Upper lobe of right lung (tissue), 1 donor: ENCODE data around the gene ARV1. TPM values are rescaled to one million over a fixed set of nuclear protein-coding genes. Genes with fewer than 3 reads are reported as not detected.
"Not testable (repeated sequence)": the region's sequence is repeated elsewhere in the genome, so short reads cannot be mapped to it uniquely, and the experiment has no call there.

Experiments
- ATAC-seq: fragments of 200-7000 bp; cut with Tn5 transposase; one replicate; pipeline ENCODE4 v1.9.1; 2020; ENCODE audit warnings: mild to moderate bottlenecking, moderate library complexity
- DNase-seq: peaks from one replicate; pipeline ENCODE4 v3.0.0-alpha.2; 2020
- H3K27ac ChIP-seq: fragments of 200-600 bp; one replicate; pipeline ENCODE4 v1.8.0; 2022
- H3K27me3 ChIP-seq: fragments of 200-600 bp; one replicate; pipeline ENCODE4 v1.8.0; 2022; ENCODE audit warnings: mild to moderate bottlenecking
- H3K36me3 ChIP-seq: fragments of 200-600 bp; one replicate; pipeline ENCODE4 v1.8.0; 2022
- H3K4me1 ChIP-seq: fragments of 200-600 bp; one replicate; pipeline ENCODE4 v1.8.0; 2022
- H3K4me3 ChIP-seq: fragments of 200-600 bp; one replicate; pipeline ENCODE4 v1.8.0; 2022; ENCODE audit warnings: mild to moderate bottlenecking
- H3K9me3 ChIP-seq: fragments of 200-600 bp; one replicate; pipeline ENCODE4 v1.8.0; 2022
- intact Hi-C: fragments of 100-400 bp; cut with DNase I; formaldehyde crosslinking; loops from one replicate; pipeline ENCODE4 v1.11.0; 2022
- total RNA-seq: library from RNA; stranded (reverse); fragmentation: NEBNext Ultra II Directional; extraction: Animal tissue kit (Norgen Biotek cat#: 25700); gene quantifications from one replicate; pipeline ENCODE4 v1.2.1, GENCODE V29; 2021
- TF ChIP-seq, protein P1 (sequence below): fragments of 200-600 bp; IDR thresholded peaks from one replicate; pipeline ENCODE4 v1.8.0; 2022; ENCODE audit warnings: antibody characterized with exemption
- donor health status: DM: no; HTN: yes; CAD: no; lungs with severe emphysema.

Gene ARV1
- total RNA-seq, 1 donor from 2014 or later, result 19.9 TPM

DNA sequence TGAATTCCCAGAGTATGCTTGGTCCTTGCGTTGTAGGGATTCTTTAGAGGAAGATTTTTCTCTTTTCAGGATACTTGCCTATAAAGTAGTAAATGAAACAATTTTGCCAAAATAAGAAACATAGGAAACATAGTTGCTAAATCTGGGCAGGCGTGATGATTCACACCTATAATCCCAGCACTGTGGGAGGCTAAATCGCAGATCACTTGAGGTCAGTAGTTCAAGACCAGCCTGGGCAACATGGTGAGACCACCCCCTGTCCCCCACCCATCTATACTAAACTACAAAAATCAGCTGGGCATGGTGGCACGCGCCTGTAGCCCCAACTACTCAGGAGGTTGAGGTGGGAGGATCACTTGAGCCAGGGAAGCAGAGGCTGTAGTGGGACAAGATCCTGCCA is 4.9 kb downstream of the ARV1 start:
- Histone ChIP-seq H3K4me1 (peaks cover 11% of the 10 kb centered on the region), H3K36me3 (peaks cover 17% of the 10 kb centered on the region), H3K27ac (no peak overlapping the region), H3K27me3 (no peaks in the 10 kb centered on the region), H3K9me3 (no peaks in the 10 kb centered on the region), H3K4me3 (no peak overlapping the region)
- TF ChIP-seq, protein P1, sequence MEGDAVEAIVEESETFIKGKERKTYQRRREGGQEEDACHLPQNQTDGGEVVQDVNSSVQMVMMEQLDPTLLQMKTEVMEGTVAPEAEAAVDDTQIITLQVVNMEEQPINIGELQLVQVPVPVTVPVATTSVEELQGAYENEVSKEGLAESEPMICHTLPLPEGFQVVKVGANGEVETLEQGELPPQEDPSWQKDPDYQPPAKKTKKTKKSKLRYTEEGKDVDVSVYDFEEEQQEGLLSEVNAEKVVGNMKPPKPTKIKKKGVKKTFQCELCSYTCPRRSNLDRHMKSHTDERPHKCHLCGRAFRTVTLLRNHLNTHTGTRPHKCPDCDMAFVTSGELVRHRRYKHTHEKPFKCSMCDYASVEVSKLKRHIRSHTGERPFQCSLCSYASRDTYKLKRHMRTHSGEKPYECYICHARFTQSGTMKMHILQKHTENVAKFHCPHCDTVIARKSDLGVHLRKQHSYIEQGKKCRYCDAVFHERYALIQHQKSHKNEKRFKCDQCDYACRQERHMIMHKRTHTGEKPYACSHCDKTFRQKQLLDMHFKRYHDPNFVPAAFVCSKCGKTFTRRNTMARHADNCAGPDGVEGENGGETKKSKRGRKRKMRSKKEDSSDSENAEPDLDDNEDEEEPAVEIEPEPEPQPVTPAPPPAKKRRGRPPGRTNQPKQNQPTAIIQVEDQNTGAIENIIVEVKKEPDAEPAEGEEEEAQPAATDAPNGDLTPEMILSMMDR, result no peak
- DNase-seq (no peak), ATAC-seq (no peak)
- intact Hi-C loops, result no loop called here

DNA sequence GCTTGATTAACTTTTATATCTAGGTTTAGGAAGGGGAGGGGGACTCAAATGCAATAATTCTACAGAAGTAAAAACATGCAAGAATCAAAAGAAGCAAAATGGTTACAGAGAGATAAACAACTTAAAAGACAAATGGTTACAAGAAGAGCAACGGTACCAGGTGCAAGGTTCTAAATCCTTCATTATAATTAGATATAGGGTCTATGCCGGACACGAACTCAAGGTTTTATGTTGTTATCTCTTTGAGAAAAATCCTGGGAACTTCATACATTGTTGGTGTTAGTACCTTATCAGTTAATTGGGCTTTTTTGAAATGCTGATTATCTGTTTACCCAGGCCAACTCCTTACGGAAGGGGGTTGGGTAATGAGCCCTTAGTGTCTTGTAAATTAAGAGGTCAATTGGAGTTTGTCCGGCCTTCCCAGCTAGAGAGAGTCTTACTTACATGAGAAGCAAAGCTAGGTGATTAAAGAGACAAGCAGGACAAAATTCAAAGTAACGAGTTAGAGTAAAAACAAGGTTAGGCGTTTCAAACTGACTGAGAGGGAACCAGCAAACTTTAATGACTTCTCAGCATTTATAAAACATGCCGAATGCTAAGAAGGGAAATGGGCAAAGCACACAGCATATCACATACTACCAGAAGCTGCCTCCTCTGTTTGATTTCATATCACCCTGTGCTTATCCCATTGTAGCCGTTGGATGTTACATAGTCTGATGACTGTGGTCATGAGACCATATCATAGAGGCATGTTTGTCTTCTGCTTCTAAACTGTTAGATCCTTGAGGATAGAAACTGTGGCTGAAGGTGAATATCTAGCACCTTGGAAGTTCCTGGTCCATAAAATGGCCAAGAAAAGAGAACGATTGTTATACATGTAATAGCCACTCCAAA is 6.0 kb downstream of the ARV1 start:
- H3K4me1 ChIP-seq, H3K27ac ChIP-seq, H3K4me3 ChIP-seq, H3K9me3 ChIP-seq, DNase-seq, ATAC-seq, intact Hi-C loops, H3K27me3 ChIP-seq: not testable (repeated sequence)
- H3K36me3 ChIP-seq, result peaks cover 25% of the 10 kb centered on the region

DNA sequence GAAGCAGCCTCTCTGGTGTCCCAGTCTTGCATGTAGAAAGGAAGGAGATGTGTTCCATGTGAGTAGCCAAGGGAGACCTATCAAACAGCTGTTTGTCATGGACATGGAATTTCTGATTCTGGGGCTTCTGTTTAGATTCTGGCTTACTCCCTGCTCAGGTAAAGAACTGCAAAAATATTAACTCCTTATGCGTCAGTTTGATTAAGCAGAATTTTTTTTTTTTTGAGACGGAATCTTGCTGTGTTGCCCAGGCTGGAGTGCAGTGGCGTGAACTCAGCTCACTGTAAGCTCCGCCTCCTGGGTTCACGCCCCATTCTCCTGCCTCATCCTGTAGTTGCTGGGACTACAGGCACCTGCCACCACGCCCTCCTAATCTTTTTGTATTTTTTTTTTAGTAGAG is 6.8 kb downstream of the ARV1 start:
- H3K36me3 ChIP-seq, result peaks cover 34% of the 10 kb centered on the region
- H3K4me1 ChIP-seq, result no peaks in the 10 kb centered on the region
- H3K4me3 ChIP-seq, result no peak overlapping the region
- no peaks in the 10 kb centered on the region for H3K9me3 ChIP-seq
- intact Hi-C loops, result no loop called here
- TF ChIP-seq, protein P1, result no peak
- no peaks in the 10 kb centered on the region for H3K27me3 ChIP-seq
- H3K27ac ChIP-seq, result no peak overlapping the region
- DNase-seq (no peak), ATAC-seq (no peak)

DNA sequence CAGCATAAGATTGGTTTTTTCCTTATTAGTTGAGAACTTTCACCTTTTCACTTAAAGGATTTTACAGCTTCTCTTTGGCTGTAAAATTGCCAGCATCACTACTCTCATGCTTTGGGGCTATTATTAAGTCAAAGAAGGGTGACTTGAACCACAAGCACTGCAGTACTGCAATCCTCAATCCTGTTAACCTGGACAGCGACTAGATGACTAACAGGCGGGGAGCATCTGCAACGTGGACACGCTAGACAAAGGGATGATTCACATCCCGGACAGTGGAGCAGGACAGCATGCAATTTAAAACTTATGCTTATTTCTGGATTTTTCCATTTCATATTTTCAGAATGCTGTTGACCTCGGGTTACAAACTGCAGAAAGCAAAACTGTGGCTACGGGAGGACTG is 8.1 kb downstream of the ARV1 start:
- peaks cover 37% of the 10 kb centered on the region for H3K36me3 ChIP-seq
- ATAC-seq (no peak), DNase-seq (no peak)
- H3K4me1 ChIP-seq, result no peaks in the 10 kb centered on the region
- no peaks in the 10 kb centered on the region for H3K27me3 ChIP-seq
- TF ChIP-seq, protein P1, result no peak
- H3K27ac ChIP-seq, result no peak overlapping the region
- no peak overlapping the region for H3K4me3 ChIP-seq
- H3K9me3 ChIP-seq, result no peaks in the 10 kb centered on the region
- intact Hi-C loops, result no loop called here

DNA sequence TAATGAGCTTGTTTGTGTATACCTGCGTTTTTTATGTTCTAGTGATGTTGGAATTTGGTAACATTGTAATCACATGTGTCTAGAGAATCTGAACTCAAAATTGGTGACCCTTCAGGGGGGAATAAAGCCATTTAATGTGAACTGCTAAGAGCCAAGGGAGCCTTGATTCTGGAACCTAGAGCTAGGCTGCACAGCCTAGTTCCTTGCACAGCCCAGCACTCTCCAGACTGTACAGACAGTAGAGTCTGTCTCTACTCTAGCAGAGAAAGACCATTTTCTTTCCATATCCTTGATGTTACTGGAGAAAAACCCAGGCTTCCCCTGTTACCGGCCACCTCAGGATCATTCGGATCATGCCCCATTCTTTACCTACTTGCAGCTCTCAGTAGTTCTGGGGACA is 8.6 kb downstream of the ARV1 start:
- no peaks in the 10 kb centered on the region for H3K27me3 ChIP-seq
- H3K27ac ChIP-seq, result no peak overlapping the region
- no peaks in the 10 kb centered on the region for H3K9me3 ChIP-seq
- TF ChIP-seq, protein P1, result no peak
- no peak overlapping the region for H3K4me3 ChIP-seq
- ATAC-seq, result no peak
- DNase-seq, result no peak
- intact Hi-C loops, result no loop called here
- H3K36me3 ChIP-seq, result peaks cover 42% of the 10 kb centered on the region
- no peaks in the 10 kb centered on the region for H3K4me1 ChIP-seq

DNA sequence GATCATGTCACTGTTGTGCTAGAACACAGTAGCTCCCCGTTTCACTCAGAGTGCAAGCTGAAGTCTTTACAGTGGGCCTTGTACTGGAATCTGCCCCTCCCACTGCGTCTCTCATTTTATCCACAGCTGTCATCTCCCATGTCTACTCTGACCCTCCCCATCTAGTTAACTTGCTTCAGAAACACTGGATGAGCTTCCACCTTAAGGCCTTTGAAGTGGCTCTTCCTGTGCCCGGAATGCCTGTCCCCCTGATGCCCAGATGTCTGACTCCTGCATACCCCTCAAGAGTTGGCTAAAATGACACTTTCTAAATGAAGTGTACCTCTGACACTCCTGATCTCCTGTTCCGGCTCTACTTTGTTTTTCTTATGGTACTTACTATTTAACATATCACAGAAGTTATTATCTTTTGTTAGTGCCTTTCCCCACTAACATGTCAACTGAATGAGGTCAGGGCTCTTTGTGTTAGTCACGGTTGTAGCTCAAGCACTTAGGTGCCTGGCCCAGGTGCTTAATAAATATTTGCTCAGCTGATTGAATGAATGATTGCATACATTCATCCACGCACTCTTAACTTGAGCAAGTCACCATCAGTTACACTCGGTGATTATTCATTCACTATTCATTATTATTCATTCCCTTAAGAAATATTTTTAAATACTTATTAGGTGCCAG is 13.3 kb downstream of the ARV1 start:
- Histone ChIP-seq H3K4me1 (no peaks in the 10 kb centered on the region), H3K4me3 (no peak overlapping the region), H3K36me3 (peaks cover 55% of the 10 kb centered on the region), H3K27me3 (no peaks in the 10 kb centered on the region), H3K9me3 (no peaks in the 10 kb centered on the region), H3K27ac (no peak overlapping the region)
- DNase-seq, result no peak
- intact Hi-C loops, result no loop called here
- peak; percentile 89 for ATAC-seq
- TF ChIP-seq, protein P1, result no peak
